ENCODE results near the gene SERPINB8.

DNA sequence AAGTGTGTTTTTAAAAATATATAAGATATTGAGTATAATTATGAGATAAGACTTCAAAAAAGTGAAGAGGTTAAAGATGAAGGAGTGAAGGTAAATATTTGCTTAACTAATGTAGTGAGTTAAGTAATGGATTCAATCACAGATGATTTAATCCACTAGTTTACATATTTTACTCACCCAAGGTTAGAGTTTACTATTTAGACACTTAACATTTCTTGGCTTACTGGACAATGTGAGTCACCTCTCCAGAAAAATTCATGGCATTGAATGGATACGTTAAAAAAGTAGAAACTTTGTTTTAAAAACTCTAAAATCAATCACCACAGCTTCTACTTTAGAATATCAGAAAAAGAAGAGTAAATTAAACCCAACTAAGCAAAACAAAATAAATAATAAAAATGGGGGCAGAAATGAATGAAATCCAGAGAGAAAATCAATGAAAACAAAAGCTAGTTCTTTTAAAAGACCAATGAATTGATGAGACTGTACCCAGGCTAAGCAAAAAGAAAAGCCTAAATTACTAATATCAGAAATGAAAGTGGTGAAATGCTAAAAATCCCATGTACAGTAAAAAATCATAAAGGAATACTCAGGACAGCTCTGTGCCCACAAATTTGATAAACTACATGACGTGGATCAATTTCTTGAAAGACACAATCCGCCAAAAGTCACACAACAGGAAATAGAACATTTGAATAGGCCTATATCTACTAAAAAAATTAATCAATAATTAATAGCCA lies 22.7 kb upstream of the SERPINB8 start:
- TF ChIP-seq, protein P1, sequence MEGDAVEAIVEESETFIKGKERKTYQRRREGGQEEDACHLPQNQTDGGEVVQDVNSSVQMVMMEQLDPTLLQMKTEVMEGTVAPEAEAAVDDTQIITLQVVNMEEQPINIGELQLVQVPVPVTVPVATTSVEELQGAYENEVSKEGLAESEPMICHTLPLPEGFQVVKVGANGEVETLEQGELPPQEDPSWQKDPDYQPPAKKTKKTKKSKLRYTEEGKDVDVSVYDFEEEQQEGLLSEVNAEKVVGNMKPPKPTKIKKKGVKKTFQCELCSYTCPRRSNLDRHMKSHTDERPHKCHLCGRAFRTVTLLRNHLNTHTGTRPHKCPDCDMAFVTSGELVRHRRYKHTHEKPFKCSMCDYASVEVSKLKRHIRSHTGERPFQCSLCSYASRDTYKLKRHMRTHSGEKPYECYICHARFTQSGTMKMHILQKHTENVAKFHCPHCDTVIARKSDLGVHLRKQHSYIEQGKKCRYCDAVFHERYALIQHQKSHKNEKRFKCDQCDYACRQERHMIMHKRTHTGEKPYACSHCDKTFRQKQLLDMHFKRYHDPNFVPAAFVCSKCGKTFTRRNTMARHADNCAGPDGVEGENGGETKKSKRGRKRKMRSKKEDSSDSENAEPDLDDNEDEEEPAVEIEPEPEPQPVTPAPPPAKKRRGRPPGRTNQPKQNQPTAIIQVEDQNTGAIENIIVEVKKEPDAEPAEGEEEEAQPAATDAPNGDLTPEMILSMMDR (IDR thresholded peaks at IDR 0.05), result no peak
- TF ChIP-seq POLR2AphosphoS5 (IDR thresholded peaks at IDR 0.05), result no peak
